ENCODE results near the gene RIMS4.

RIMS4 gene

DNA sequence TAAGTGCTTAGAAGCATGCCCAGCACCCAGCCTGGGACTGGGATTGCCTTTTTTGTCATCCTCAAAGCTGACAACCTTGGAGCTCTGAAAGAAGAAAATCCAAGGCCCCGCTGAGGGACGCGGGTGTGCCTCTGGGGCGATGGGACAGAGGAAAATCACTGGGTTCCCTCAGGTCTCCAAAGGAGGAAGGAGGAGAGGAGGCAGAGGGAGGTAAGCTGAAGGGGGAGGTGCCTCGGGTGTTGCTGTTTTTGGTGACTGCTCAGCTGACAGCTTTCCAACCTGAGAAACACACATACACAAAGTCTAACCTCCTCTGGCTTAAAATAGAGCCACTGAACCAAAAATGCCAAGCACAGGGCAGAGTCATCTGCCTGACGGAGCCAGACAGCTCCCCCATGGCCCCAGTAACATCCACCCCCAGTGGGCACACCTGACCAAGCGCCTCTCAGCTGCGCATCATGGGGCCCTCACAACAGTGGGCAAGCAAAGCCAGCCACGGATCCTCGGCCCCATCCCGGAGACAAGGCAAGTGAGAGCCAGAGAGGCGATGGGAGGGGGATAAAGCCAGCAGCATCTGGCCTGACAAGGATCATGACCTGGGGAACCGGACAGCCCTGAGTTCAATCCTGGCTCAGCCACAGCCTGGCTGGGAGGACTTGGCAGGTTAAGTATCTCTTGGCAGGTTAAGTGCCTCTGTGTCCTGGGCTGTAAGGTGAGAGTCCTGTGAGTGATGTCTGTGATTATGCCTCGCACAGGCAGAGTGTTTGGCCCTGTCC is 67.9 kb downstream of the RIMS4 start:
- DNase-seq (ENCODE audit: low read depth) = no peak

DNA sequence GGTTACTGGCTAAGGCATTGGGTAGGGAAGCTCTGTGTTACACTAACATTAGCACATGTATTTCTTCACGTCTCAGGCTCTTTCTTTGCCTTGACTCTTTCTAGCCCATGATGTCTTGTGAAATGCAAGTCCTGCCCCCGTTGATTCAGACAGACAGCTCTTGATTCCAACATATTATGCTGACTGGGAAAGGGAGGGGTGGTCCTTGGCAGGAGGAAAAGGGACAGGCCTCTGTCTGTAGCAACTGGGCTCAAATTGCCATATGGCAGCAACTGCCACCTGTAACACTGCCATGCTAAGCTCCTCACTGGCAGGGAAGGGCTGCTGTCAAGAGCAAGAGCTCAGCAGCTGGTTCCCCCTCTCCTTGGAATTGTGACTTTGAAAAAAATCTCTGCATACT is 70.4 kb downstream of the RIMS4 start:
- DNase-seq (ENCODE audit: low read depth) = no peak

DNA sequence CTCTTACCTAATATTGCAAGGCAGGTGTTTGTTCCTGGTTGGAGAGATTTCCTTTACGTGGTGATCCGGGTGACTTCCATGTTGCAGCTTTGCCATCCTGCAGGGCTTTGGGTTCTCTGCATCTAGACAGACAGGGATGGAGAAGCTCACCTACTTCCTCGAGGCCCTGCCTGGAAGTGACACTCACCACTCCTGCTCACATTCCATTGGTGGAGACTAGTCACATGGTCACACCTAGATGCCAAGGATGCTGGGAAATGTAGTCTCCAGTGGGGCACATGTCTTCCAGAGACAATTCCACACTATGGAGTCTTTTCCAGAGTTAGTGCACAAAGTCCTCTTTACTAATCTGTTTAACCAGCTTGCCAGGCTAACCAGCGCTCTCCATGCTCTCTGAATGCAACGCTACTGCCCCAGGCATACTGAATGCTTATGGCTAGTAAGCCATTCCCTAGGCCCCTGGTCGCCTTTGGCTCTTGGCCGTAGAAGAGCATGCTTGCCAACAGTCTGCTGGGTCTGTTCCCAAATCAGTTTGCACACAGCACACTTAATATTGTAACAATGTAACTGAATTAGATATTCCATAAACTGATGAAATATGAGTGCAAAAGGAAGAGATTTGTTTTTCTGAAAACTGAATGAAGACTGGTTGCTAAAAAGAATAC is 71.4 kb downstream of the RIMS4 start:
- DNase-seq (ENCODE audit: low read depth) = no peak

DNA sequence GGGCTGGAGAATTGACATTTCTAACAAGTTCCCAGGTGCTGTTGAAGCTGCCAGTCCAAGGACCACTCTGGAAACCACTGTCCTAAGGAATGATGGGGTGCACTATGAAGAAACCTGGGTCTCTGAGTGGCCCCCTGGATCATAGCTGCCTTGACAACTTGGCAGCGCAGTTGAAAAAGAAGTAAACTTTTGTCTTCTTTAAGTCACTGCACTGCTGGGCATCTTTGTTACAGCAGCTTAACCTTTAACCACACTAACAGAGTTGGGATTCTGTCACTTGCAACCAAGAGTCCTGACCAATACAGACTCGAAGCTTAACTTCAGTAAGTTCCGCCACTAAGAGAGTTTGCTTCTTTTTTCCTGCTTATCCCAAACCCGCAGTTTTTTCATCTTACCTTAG is 73.2 kb downstream of the RIMS4 start:
- no peak for DNase-seq (ENCODE audit: low read depth)

DNA sequence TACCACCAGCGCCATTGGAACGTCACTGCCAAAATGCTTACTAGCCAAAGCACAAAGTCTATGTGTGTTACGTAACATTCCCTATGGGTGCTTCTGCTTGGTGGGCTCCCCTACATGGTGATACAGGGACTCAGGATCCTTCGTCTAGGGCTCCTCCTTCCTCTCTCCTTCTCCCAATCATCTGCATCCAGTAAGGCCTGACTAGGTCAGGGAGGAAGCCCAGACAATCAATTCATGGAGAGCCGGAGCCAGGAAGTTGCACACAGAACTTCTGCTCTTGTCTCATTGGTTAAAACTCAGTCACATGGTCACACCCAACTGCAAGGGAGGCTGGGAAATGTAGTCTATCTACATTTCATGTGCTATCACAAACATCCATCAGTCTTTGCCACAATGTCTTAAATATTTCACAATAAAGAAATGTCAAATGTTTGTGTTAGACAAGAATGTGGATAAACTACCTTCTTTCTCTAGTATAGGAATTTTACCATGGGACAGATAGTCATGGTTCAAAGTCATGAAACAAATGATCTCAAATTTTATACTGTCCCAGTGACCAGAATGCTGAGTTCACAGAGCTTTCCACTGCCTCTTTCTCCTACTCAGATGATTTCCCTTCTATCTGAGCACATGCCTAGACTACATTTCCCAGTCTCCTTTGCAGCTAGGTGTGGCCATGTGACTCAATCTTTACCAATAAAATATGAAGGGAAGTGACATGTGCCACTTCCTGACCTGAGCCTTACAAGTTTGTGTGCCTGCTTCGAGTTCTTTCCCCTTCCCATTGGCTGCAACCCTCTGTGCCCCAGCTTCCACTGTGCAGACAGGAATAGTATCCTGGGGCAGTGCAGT is 74.0 kb downstream of the RIMS4 start:
- DNase-seq (ENCODE audit: low read depth) = peak; percentile 63

DNA sequence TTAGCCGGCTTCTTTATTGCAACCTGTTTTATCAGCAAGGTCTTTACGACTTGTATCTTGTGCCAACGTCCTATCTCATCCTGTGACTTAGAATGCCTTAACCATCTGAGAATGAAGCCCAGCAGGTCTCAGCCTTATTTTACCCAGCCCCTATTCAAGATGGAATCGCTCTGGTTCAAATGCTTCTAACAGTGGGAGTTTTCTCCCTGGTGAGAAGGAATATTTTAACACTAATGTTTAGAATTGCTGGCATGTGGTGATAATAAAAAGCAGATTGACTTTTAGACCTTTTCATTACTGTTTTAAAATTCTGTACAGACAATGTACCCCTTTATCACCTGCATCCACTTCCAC is 74.6 kb downstream of the RIMS4 start:
- no peak for DNase-seq (ENCODE audit: low read depth)

DNA sequence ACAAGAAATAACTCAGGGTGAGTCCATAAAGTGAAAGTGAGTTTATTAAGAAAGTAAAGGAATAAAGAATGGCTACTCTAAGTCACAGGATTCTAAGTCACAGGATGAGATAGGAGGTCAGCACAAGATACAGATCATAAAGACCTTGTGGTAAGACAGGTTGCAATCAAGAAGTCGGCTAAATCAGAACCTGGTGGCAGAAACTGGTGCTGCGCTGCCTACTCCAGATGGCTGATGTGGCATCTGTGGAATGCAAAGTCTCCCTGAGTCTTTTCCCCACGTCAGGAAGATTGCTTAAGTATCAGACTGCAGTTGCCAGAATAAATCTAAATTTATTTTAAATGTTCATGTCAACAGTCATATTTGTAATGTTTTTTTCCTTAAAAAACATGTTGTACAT is 75.4 kb downstream of the RIMS4 start:
- DNase-seq (ENCODE audit: low read depth) = peak; percentile 44

DNA sequence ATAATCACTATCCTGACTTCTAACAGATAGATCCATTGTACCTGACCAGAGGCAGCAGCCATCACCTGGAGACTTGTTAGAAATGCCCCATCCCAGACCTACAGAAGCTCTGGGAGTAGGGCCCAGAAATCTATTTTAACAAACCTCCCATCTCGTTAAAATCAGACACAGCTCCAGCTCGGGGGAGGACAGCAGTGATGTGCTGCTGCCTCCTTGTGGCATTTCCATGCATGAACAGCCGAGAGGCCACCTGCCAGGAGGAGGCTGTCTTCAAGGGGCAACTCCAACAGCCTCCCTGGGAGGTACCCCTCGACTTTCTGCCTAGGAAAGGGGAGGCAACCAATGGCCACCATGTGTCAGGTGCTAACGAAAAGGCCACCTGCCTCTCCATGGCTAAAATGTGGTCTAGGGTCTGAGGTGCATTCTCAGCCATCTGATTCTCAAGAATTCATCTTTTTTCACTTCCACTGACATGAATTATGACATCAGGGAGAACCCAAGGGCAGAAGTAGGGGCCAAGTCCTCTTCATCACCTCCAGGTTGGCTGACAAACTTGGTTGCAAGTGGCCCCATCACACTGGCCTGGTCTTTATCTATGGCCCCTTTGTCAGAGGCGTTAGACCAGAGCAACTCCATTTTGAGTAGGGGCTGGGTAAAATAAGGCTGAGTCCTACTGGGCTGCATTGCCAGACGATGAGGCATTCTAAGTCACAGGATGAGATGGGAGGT is 76.8 kb downstream of the RIMS4 start:
- DNase-seq (ENCODE audit: low read depth) = no peak

DNA sequence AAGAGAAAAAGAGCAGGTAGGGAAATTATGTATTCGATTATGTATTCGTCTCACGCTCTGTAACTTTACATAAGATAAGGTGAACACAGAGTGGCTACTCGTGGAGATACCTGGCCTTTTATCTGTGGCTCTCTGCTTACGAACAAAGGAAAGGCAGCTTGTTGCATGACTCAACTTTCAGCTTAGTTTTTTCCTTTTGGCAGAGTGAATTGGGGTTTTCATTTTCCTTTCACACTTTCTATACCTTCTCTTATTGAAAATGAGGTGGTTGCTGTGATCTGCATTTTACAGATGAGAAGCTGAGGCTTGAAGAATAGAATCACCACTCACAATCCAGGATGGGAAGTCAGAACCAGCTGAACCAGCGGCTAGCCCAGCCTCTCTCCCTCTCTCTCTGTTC is 78.0 kb downstream of the RIMS4 start:
- DNase-seq (ENCODE audit: low read depth) = no peak

DNA sequence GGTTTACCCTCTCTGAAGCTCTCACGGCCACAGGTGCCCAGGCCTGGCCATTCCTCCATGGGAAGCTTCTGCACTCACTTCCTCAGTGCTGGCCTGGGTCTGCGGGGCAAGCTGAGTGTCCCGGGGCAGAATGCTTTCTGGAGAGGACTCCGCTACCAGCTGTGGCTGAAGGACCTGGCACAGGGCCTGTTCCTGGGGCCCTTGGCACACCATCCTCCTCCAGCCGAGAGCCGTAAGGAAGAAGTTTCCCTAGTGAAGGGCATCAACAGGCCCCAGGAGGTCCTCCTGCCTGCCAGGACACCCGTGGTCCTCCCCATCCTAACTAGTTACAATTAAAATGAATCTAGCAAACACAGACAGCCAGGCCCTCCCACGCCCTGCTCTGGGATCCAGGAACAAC is 78.7 kb downstream of the RIMS4 start:
- DNase-seq (ENCODE audit: low read depth) = no peak

DNA sequence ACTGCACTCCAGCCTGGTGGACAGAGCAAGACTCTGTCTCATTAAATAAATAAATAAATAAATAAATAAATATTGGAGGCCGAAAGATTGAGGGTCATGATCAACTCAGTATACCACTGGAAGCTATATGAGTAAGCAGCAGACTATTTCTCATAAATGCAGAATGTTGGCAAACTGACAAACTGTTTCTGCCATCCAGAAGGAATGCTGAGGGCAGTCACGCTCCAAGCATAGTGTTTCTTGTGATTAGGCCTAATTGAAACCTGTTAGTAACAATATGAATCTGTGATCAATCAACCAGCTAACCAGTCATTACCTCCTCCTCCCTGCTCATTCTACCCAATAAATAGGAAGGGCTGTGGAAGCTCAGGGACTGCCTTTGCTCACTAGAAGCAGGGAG is 79.9 kb downstream of the RIMS4 start:
- peak; percentile 84 for DNase-seq (ENCODE audit: low read depth)

DNA sequence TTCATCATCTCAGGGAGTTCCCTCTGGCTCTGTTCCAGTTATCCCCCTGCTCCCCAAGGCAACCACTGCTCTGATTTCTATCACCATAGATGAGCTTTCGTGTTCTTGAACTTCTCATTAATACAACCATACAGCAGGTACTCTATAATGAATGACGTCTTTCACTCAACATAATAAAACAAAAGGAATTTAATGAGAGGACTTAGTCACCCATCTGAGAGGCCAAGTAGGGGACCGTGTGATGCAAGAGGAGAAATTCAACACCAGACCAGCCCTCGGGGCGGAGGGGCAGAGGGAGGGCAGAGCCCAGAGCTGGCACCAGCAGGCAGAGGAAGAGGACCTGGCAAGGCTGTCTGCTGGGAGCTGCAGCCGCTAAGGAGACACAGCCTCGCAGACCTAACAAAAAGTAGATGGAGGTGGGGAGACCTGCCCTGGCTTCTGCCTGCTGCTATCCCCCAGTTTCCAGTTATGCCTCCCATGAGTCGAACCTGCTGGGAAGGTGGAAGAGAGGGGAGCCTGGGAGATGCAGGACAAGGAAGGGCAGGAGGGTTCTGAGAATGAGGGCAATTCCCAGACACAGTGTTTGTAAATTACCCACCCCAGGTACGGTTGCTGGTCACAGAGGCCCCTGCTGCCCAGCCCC is 81.4 kb downstream of the RIMS4 start:
- no peak for DNase-seq (ENCODE audit: low read depth)

DNA sequence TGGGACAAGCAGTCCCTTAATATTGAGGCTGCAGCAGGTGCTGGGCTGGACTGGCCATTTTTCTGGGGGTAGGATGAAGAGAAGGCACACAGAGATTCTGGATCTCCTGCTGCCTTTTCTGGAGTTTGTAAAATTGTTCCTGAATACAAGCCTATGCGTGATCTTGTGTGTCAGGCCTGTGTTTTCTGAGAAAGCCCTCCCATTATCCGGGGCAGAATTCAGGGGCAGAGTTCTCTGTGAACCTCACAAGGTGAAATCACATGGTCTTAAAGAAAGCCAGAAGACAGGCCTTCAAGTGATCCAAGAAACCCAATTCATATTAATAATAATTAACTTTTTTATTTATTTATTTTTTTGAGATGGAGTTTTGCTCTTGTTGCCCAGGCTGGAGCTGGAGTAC is 82.7 kb downstream of the RIMS4 start:
- DNase-seq (ENCODE audit: low read depth) = no peak

DNA sequence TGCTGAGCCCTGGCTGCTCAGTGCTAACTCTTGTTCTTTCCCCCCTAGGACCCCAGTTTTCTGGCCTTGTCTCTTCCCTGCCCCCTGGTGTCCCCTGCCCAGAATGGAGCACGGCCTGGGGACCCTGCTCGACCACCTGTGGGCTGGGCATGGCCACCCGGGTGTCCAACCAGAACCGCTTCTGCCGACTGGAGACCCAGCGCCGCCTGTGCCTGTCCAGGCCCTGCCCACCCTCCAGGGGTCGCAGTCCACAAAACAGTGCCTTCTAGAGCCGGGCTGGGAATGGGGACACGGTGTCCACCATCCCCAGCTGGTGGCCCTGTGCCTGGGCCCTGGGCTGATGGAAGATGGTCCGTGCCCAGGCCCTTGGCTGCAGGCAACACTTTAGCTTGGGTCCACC is 83.3 kb downstream of the RIMS4 start:
- no peak for DNase-seq (ENCODE audit: low read depth)

DNA sequence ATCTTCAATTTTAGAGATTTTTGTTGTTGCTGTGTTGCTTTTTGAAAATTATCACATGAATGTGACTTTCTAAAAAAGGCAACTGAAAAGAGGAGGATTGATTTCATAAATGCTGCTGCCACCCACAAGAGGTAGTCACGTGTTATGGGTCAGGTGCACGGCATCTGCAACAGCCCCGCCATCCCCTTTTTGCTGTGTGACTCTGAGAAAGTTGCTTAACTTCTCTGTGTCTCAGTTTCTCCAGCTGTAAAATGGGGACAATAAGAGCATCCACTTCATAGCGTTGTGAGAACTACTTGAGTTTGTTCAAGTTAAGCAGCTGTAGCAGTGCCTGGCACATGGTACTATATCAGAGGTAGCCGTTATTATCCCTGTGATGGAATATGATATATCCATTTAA is 84.5 kb downstream of the RIMS4 start:
- no peak for DNase-seq (ENCODE audit: low read depth)

DNA sequence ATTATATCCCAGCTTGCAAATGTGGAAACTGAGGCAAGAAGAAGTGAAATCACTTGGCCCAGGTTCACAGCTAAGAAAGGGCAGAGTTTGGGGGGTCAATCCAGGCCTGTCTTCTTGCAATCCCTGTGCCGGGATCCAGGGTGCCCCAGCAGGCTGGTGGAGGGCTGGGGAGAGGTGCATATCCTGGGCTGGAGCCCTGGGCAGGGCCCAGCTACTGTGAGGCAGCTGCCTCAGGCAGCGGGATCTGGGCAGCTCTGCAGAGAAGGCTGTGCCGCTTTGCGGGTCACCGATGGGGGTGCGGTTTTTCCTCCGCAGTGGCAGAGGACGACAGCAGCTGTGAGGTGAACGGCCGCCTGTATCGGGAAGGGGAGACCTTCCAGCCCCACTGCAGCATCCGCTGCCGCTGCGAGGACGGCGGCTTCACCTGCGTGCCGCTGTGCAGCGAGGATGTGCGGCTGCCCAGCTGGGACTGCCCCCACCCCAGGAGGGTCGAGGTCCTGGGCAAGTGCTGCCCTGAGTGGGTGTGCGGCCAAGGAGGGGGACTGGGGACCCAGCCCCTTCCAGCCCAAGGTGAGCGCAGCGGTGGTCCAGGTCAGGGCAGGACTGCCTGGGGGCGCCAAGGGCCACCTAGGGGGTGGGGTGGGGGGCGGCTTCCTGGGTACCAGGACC is 85.8 kb downstream of the RIMS4 start:
- DNase-seq (ENCODE audit: low read depth) = no peak

DNA sequence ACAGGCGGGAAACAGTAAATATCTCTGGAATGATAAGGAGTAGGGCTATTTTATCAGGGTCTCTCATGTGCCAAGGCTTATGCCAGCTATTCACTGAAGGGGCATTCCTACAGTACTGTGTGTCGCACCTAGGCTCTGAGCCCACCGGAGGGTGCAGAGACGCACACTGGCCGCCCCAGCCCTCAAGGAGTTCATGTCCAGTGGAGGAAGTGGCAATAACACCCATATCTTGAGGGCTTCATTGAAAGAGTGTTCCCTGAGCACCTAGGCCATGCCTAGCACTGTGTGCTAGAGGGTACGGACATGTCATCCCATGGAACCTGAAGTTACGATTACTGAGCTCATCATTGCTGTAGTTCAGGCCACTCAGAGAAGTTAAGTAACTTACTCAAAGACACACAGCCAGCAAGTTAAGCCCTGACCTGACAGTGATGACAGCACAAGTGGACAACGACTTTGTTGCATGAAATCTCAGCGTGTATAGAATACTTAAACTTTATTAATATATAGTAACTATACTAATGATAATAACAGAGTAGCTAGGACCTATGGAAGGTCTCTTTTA is 86.5 kb downstream of the RIMS4 start:
- DNase-seq (ENCODE audit: low read depth) = no peak

DNA sequence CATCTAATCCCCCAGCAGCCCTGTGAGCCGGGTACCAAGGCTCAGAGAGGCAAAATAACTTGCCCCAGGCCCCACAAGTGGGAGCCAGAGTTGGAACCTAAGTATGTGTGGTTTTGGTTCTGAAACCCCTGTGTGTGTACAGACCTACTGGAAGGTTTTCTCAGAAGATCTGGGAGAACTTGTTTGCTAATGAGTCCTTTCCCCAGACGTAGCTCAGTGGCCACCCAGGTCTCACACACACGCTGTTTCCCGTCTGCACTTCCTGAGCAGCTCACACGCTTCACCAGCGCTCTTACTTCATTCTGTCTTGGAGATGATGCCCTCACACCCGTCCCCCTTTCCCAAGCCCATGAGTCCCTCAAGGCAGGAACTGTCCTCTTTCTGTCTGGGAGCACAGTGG is 87.0 kb downstream of the RIMS4 start:
- DNase-seq (ENCODE audit: low read depth) = no peak

DNA sequence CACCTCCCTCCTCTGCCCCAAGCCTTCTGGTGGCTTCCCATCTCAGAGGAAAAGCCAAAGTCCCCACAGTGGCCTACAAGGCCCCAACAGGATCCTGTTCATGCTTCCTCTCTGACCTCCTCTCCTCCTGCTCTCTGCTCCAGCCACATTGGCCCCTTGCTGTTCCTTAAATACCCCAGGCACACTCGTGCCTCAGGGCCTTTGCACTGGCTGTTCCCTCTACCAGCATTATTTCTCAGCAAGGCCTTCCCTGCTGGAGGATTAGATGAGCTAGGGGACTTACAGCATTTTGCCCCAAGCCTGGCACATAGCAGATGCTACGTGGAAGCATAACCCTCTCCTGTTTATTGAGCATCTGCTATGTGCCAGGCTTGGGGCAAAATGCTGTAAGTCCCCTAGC is 87.4 kb downstream of the RIMS4 start:
- DNase-seq (ENCODE audit: low read depth) = no peak

DNA sequence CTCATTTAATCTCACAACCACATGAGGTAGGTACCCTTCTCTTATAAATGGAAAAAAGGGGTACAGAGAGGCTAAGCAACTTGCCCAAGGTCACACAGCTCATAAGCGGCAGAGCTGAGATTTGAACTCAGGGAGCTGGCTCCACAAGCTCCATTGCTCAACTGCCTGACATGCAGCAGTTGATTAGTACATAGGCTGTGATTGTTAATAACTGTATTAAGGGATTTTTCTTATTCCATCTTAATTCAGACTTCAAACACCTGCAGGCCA is 88.6 kb downstream of the RIMS4 start:
- no peak for DNase-seq (ENCODE audit: low read depth)

All from GM04503 (cell line).